Peyer's patch (tissue), 4 donors: ENCODE results near the gene TRPM7. TPM values are rescaled to one million over a fixed set of nuclear protein-coding genes. Genes with fewer than 3 reads are reported as not detected.
A peak's percentile ranks its signal among the peaks of the same experiment; 100 is the strongest.
"Not testable (repeated sequence)": the region's sequence is repeated elsewhere in the genome, so short reads cannot be mapped to it uniquely, and the experiment has no call there.

ENCODE experiments used
- DNase-seq, 3 donors: peaks; one replicate each; pipeline ENCODE4 v3.0.0-alpha.2; 2017 to 2019
- H3K27ac ChIP-seq, 4 donors: fragments of 200-600 bp; sonication (generic); one replicate each; pipeline ENCODE4 v1.5.1; 2016 to 2019
- H3K27me3 ChIP-seq, 2 donors: fragments of 200-600 bp; sonication (generic); one replicate each; pipeline ENCODE4 v1.5.1; 2019
- H3K36me3 ChIP-seq, 3 donors: fragments of 200-600 bp; sonication (generic); one replicate each; pipeline ENCODE4 v1.5.1; 2016 to 2019
- H3K4me1 ChIP-seq, 4 donors: fragments of 200-600 bp; sonication (generic); one replicate each; pipeline ENCODE4 v1.5.1; 2016 to 2019
- H3K4me3 ChIP-seq, 4 donors: fragments of 200-600 bp; sonication (generic); 1 replicate in 3 of 4; 2 replicates in 1 of 4; pipeline ENCODE4 v1.5.1; 2016 to 2019; ENCODE audit warnings: mild to moderate bottlenecking in 1 of 4
- H3K9me3 ChIP-seq, 4 donors: fragments of 200-600 bp; sonication (generic); one replicate each; pipeline ENCODE4 v1.5.1; 2016 to 2019; ENCODE audit warnings: mild to moderate bottlenecking in 1 of 4
- CTCF ChIP-seq, 6 experiments: fragments of 450-650 bp in 4 of 6; fragments of 200-600 bp in 2 of 6; sonication (generic) in 1 of 6; IDR thresholded peaks; one replicate each; pipeline ENCODE4 v1.5.1; 2017 to 2019; ENCODE audit warnings: antibody characterized with exemption in 6 of 6, mild to moderate bottlenecking in 3 of 6, moderate library complexity in 1 of 6
- POLR2A ChIP-seq, 2 donors: fragments of 450-650 bp; IDR thresholded peaks; one replicate each; pipeline ENCODE4 v1.5.1; 2017; ENCODE audit warnings: antibody characterized with exemption in 2 of 2, mild to moderate bottlenecking in 2 of 2, moderate library complexity in 2 of 2
- total RNA-seq, 4 donors: library from RNA; depleted of rRNA; stranded (reverse); fragments of >200 nt; gene quantifications; one replicate each; pipeline ENCODE4 v1.1.0, GENCODE V29; 2016

TRPM7 gene
- total RNA-seq, 4 donors from 2014 or later: 44.1 to 93.3 (median 63.6) TPM

GRCh38 chr15:50627351-50628055, 59.1 kb downstream of the TRPM7 start:
- Histone ChIP-seq H3K36me3 (peaks cover 0 to 77% (median 0%) of the 10 kb centered on the region in 3 donors), H3K9me3 (no peaks in the 10 kb centered on the region), H3K4me3 (no peak overlapping the region), H3K27me3 (no peaks in the 10 kb centered on the region), H3K4me1 (no peaks in the 10 kb centered on the region), H3K27ac (no peak overlapping the region)
- DNase-seq: no peak
- TF ChIP-seq CTCF (IDR thresholded peaks at IDR 0.05) (no peak), POLR2A (IDR thresholded peaks at IDR 0.05) (no peak)

GRCh38 chr15:50624616-50625168, 61.9 kb downstream of the TRPM7 start:
- no peaks in the 10 kb centered on the region for H3K27me3 ChIP-seq
- TF ChIP-seq CTCF (IDR thresholded peaks at IDR 0.05) (no peak), POLR2A (IDR thresholded peaks at IDR 0.05) (no peak)

GRCh38 chr15:50622361-50622943, 64.1 kb downstream of the TRPM7 start:
- H3K36me3 ChIP-seq: peaks cover 0 to 63% (median 0%) of the 10 kb centered on the region in 3 donors
- H3K4me3 ChIP-seq, H3K4me1 ChIP-seq, H3K9me3 ChIP-seq, H3K27me3 ChIP-seq, DNase-seq, H3K27ac ChIP-seq: not testable (repeated sequence)
- peak in 4 of 6 experiments; percentile 40 to 49 (median 47) for TF ChIP-seq CTCF (IDR thresholded peaks at IDR 0.05)

More at GRCh38 chr15:50624616-50625168, 61.9 kb downstream of the TRPM7 start:
- DNase-seq: no peak
- Histone ChIP-seq H3K27ac (no peak overlapping the region), H3K36me3 (peaks cover 0 to 75% (median 0%) of the 10 kb centered on the region in 3 donors), H3K4me3 (no peak overlapping the region), H3K9me3 (no peaks in the 10 kb centered on the region), H3K4me1 (no peaks in the 10 kb centered on the region)

- not testable (repeated sequence) for H3K4me1 ChIP-seq, H3K9me3 ChIP-seq, H3K27me3 ChIP-seq, H3K4me3 ChIP-seq, DNase-seq, H3K27ac ChIP-seq
- peaks cover 0 to 60% (median 0%) of the 10 kb centered on the region in 3 donors for H3K36me3 ChIP-seq
These were observed 69.6 kb downstream of the TRPM7 start for GRCh38 chr15:50616960-50617359.

- DNase-seq, H3K4me3 ChIP-seq: not testable (repeated sequence)
- H3K36me3 ChIP-seq: peaks cover 0 to 60% (median 0%) of the 10 kb centered on the region in 3 donors
These were observed 70.0 kb downstream of the TRPM7 start for GRCh38 chr15:50616554-50616953.

GRCh38 chr15:50613600-50613999, 73.0 kb downstream of the TRPM7 start:
- TF ChIP-seq POLR2A (IDR thresholded peaks at IDR 0.05) (no peak), CTCF (IDR thresholded peaks at IDR 0.05) (no peak)
- Histone ChIP-seq H3K9me3 (no peaks in the 10 kb centered on the region), H3K36me3 (peaks cover 0 to 61% (median 0%) of the 10 kb centered on the region in 3 donors), H3K27me3 (no peaks in the 10 kb centered on the region), H3K4me3 (no peak overlapping the region), H3K4me1 (no peaks in the 10 kb centered on the region), H3K27ac (no peak overlapping the region)
- DNase-seq: no peak

More at GRCh38 chr15:50616554-50616953, 70.0 kb downstream of the TRPM7 start:
- not testable (repeated sequence) for H3K4me1 ChIP-seq, H3K9me3 ChIP-seq, H3K27ac ChIP-seq, H3K27me3 ChIP-seq
